ENCODE measurements around the gene TELO2.

DNA sequence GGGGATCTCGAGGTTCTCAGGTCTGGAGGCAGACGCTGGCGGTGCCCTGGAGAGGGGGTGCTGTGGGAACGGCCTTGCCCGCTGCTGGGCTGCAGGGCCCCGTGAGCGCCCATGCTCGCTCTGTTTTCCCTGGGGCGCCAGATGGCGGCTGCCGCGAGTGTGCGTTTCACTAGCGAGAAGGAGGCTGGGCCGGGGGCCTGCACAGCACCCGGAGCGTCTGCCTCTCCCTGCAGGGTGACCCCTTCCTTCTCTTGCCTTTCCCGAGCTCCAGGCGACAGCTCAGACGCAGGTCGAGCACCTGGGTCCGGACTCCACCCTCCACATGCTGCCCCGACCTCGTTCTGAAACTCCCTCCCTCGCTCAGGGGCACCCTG lies 2.7 kb downstream of the TELO2 start:
- TF ChIP-seq POLR2A (IDR thresholded peaks at IDR 0.05), result no peak
- TF ChIP-seq, protein P1, sequence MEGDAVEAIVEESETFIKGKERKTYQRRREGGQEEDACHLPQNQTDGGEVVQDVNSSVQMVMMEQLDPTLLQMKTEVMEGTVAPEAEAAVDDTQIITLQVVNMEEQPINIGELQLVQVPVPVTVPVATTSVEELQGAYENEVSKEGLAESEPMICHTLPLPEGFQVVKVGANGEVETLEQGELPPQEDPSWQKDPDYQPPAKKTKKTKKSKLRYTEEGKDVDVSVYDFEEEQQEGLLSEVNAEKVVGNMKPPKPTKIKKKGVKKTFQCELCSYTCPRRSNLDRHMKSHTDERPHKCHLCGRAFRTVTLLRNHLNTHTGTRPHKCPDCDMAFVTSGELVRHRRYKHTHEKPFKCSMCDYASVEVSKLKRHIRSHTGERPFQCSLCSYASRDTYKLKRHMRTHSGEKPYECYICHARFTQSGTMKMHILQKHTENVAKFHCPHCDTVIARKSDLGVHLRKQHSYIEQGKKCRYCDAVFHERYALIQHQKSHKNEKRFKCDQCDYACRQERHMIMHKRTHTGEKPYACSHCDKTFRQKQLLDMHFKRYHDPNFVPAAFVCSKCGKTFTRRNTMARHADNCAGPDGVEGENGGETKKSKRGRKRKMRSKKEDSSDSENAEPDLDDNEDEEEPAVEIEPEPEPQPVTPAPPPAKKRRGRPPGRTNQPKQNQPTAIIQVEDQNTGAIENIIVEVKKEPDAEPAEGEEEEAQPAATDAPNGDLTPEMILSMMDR (IDR thresholded peaks at IDR 0.05), result no peak
